MV-4-11 (cell line): Measurements from ENCODE around the gene MAP6.
A peak's percentile ranks its signal among the peaks of the same experiment; 100 is the strongest.

ENCODE experiments used
- DNase-seq: peaks from one replicate; lab custom pipeline; 2025; lab: John Stamatoyannopoulos, UW

MAP6 gene

GRCh38 chr11:75631086-75631730, 37.6 kb downstream of the MAP6 start:
- DNase-seq: no peak

GRCh38 chr11:75627906-75628668, 40.8 kb downstream of the MAP6 start:
- DNase-seq: no peak

- no peak for DNase-seq
Measured at GRCh38 chr11:75626889-75627529, 41.8 kb downstream of the MAP6 start.

- no peak for DNase-seq
Measured at GRCh38 chr11:75625991-75626888, 42.6 kb downstream of the MAP6 start.

GRCh38 chr11:75625021-75625420, 43.8 kb downstream of the MAP6 start:
- DNase-seq: no peak

- no peak for DNase-seq
Measured at GRCh38 chr11:75616281-75616680, 52.6 kb downstream of the MAP6 start.

- DNase-seq: no peak
Measured at GRCh38 chr11:75615751-75616150, 53.1 kb downstream of the MAP6 start.

- DNase-seq: no peak
Measured at GRCh38 chr11:75611823-75612222, 57.0 kb downstream of the MAP6 start.

GRCh38 chr11:75606099-75606498, 62.7 kb downstream of the MAP6 start:
- no peak for DNase-seq

- DNase-seq: no peak
Measured at GRCh38 chr11:75603791-75604736, 64.8 kb downstream of the MAP6 start.

- DNase-seq: no peak
Measured at GRCh38 chr11:75602951-75603350, 65.9 kb downstream of the MAP6 start.

- DNase-seq: no peak
Measured at GRCh38 chr11:75601494-75601893, 67.3 kb downstream of the MAP6 start.

GRCh38 chr11:75600356-75600755, 68.5 kb downstream of the MAP6 start:
- DNase-seq: no peak

- no peak for DNase-seq
Measured at GRCh38 chr11:75598900-75599299, 69.9 kb downstream of the MAP6 start.

- no peak for DNase-seq
Measured at GRCh38 chr11:75598264-75598663, 70.6 kb downstream of the MAP6 start.

- DNase-seq: peak; percentile 32
Measured at GRCh38 chr11:75597636-75598035, 71.2 kb downstream of the MAP6 start.

GRCh38 chr11:75596914-75597313, 71.9 kb downstream of the MAP6 start:
- DNase-seq: no peak

GRCh38 chr11:75595429-75595828, 73.4 kb downstream of the MAP6 start:
- no peak for DNase-seq

GRCh38 chr11:75594211-75594610, 74.6 kb downstream of the MAP6 start:
- DNase-seq: no peak

GRCh38 chr11:75593286-75593915, 75.4 kb downstream of the MAP6 start:
- DNase-seq: no peak

GRCh38 chr11:75592715-75593114, 76.1 kb downstream of the MAP6 start:
- DNase-seq: no peak
